ENCODE data around the gene CWF19L2. TPM values are rescaled to one million over a fixed set of nuclear protein-coding genes. Genes with fewer than 3 reads are reported as not detected.

CWF19L2 gene
- total RNA-seq (2013) = 18.4 TPM
- polyA plus RNA-seq = 1 to 10 TPM; 1.6 to 2.2 (median 1.7) TPM
- 3.9 and 4.5 TPM in 2 replicates for polyA minus RNA-seq
- total RNA-seq = 5.6 to 33.0 (median 17.8) reads per million in 11 experiments

DNA sequence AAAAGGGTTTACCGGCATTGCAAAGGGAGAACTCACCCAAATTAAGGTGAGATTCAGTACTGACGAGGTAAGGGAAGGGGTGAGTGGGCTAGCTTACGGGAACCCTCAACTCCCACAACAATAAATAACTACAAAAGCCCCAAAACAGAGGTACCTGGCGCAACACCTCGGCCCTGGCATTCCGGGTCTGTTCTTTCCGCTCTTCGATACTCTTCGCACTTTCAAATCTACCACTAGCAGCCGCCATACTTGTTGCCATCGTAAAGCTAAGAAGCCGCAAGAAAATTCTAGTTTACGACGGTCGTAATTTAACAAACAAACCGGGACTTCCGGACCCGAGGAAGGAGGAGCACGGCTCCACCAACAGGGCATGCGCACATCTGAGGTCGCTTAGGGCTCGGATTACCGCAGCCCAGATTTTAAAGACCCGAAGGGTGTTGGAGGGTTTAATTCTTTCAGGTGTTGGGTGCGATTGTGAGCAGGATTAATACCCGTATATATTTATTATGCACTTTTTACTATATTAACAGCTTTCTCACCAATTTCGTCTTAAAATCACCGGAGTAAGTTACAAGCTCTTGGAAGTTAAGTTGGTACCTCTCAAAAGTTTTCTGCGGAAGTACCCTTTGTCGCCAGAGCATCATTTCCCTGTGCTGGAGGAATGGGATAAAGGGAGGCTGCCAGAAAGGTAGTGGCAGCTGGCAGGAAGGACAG lies at the start of gene CWF19L2:
Gene CWF19L2 (minus strand): TSS at position 268 of the 714 bp plus-strand sequence. CDS start 9 bp downstream, at position 259.
- no peaks in the 10 kb centered on the region for H4K20me1 ChIP-seq (ENCODE audit: insufficient read depth, low read length)
- peak within 1 kb of the TSS; percentile 84 to 97 for H3K4me3 Mint-ChIP-seq
- peak within 1 kb of the TSS; percentile 93 for H2AFZ ChIP-seq (ENCODE audit: insufficient read depth, low read depth, low read length, poor library complexity, severe bottlenecking)
- H3K9ac ChIP-seq (ENCODE audit: insufficient read depth, low read length, poor library complexity, severe bottlenecking) = peak within 1 kb of the TSS; percentile 78
- DNase-seq = peak; percentile 87 to 93 (median 88)
- peak within 1 kb of the TSS; percentile 20 to 81 for H3K27ac ChIP-seq (ENCODE audit: low read depth in 1 of 2, low read length in 2 of 2)
- 0% methylated on average over 9 of the region's 30 CpGs for WGBS (ENCODE audit: insufficient coverage)
- peak within 1 kb of the TSS; percentile 83 to 90 (median 89) for H3K27ac Mint-ChIP-seq
- H3K9me3 ChIP-seq (replicated peaks in 1 of 2; ENCODE audit: control insufficient read depth in 1 of 2, insufficient read depth in 1 of 2, low read length in 2 of 2) = no peaks in the 10 kb centered on the region
- peak within 1 kb of the TSS; percentile 79 for H3K4me2 ChIP-seq (replicated peaks; ENCODE audit: extremely low read depth, low read length, poor library complexity, severe bottlenecking)
- H3K36me3 Mint-ChIP-seq = peaks cover 23 to 26% of the 10 kb centered on the region in 2 donors
- peak within 1 kb of the TSS; percentile 80 to 99 (median 84) for H3K4me3 ChIP-seq (replicated peaks in 1 of 3; ENCODE audit: low read depth in 2 of 3, low read length in 3 of 3)
- TF ChIP-seq, protein P1, sequence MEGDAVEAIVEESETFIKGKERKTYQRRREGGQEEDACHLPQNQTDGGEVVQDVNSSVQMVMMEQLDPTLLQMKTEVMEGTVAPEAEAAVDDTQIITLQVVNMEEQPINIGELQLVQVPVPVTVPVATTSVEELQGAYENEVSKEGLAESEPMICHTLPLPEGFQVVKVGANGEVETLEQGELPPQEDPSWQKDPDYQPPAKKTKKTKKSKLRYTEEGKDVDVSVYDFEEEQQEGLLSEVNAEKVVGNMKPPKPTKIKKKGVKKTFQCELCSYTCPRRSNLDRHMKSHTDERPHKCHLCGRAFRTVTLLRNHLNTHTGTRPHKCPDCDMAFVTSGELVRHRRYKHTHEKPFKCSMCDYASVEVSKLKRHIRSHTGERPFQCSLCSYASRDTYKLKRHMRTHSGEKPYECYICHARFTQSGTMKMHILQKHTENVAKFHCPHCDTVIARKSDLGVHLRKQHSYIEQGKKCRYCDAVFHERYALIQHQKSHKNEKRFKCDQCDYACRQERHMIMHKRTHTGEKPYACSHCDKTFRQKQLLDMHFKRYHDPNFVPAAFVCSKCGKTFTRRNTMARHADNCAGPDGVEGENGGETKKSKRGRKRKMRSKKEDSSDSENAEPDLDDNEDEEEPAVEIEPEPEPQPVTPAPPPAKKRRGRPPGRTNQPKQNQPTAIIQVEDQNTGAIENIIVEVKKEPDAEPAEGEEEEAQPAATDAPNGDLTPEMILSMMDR (IDR thresholded peaks at IDR 0.05) = no peak
- H3K9me3 Mint-ChIP-seq = peaks cover 0 to 4% (median 0%) of the 10 kb centered on the region in 7 donors
- peaks cover 16 to 17% of the 10 kb centered on the region in 2 donors for H3K36me3 ChIP-seq (replicated peaks in 1 of 2; ENCODE audit: control insufficient read depth in 1 of 2, insufficient read depth in 2 of 2, low read length in 2 of 2)
- intact Hi-C loops (cut with micrococcal nuclease) = loop anchor here in 1 of 2 donors (10.0 kb wide), 1 partner anchor 387 kb away; no protein-coding TSS in a partner anchor
- peaks cover 6 to 13% of the 10 kb centered on the region in 2 donors for H3K27me3 ChIP-seq (ENCODE audit: control insufficient read depth in 2 of 2, insufficient read depth in 2 of 2, low read length in 2 of 2)
- peaks cover 13% of the 10 kb centered on the region for H3K79me2 ChIP-seq (ENCODE audit: insufficient read depth, low read length)
- peaks cover 0 to 21% (median 9%) of the 10 kb centered on the region in 3 donors for H3K27me3 Mint-ChIP-seq (ENCODE audit: low read depth in 3 of 3)
- H3K4me1 Mint-ChIP-seq = peaks cover 14% of the 10 kb centered on the region
- peaks cover 12 to 14% of the 10 kb centered on the region in 2 donors for H3K4me1 ChIP-seq (ENCODE audit: control insufficient read depth in 1 of 2, insufficient read depth in 2 of 2, low read length in 2 of 2)

DNA sequence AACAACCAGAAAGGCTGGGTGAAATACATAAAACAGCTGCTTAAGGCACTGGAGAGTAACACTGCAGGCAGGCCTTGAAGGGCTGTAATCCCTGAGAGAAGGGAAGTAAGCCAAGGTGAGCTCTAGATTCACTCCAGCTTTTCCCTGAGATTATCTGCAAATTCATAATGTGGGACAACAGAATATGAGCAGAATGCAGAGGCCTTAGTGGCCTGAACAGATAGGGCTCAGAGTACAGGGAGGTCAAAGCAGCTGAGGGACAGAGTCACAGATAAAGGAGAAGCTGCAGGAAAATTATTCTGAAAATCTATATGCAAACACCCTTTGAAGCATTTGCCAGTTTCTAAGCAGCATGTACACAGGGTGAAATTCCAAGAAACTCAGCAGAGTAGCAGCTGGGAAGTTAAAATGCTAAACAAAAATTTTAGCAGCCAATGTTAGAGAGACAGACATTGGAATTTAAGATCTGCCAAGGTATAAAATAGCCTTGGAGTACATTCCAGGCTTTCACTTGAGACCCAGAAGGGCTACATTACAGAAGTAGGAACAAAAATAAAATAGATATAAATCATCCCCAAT lies 48.1 kb upstream of the CWF19L2 start:
- Mint-ChIP-seq H3K4me1 (no peaks in the 10 kb centered on the region), H3K4me3 (no peak overlapping the region), H3K27me3 (ENCODE audit: low read depth in 3 of 3) (no peaks in the 10 kb centered on the region), H3K9me3 (peaks cover 0 to 12% (median 5%) of the 10 kb centered on the region in 7 donors), H3K36me3 (peaks cover 45 to 51% of the 10 kb centered on the region in 2 donors), H3K27ac (peak overlapping the region in 2 of 7 donors; percentile 16 to 45)
- H3K27ac ChIP-seq (ENCODE audit: low read depth in 1 of 2, low read length in 2 of 2) = no peak overlapping the region
- H3K9me3 ChIP-seq (replicated peaks in 1 of 2; ENCODE audit: control insufficient read depth in 1 of 2, insufficient read depth in 1 of 2, low read length in 2 of 2) = peaks cover 5 to 7% of the 10 kb centered on the region in 2 donors
- H3K4me3 ChIP-seq (replicated peaks in 1 of 3; ENCODE audit: low read depth in 2 of 3, low read length in 3 of 3) = no peak overlapping the region
- no peaks in the 10 kb centered on the region for H3K27me3 ChIP-seq (ENCODE audit: control insufficient read depth in 2 of 2, insufficient read depth in 2 of 2, low read length in 2 of 2)
- no peak overlapping the region for H3K4me2 ChIP-seq (replicated peaks; ENCODE audit: extremely low read depth, low read length, poor library complexity, severe bottlenecking)
- H3K36me3 ChIP-seq (replicated peaks in 1 of 2; ENCODE audit: control insufficient read depth in 1 of 2, insufficient read depth in 2 of 2, low read length in 2 of 2) = peaks cover 38 to 51% of the 10 kb centered on the region in 2 donors
- no peaks in the 10 kb centered on the region for H3K4me1 ChIP-seq (ENCODE audit: control insufficient read depth in 1 of 2, insufficient read depth in 2 of 2, low read length in 2 of 2)
- H2AFZ ChIP-seq (ENCODE audit: insufficient read depth, low read depth, low read length, poor library complexity, severe bottlenecking) = no peak overlapping the region
- H4K20me1 ChIP-seq (ENCODE audit: insufficient read depth, low read length) = no peaks in the 10 kb centered on the region
- TF ChIP-seq, protein P1 (IDR thresholded peaks at IDR 0.05) = no peak
- intact Hi-C loops (cut with micrococcal nuclease) = no loop called here
- no peak for DNase-seq
- H3K9ac ChIP-seq (ENCODE audit: insufficient read depth, low read length, poor library complexity, severe bottlenecking) = no peak overlapping the region
- no peaks in the 10 kb centered on the region for H3K79me2 ChIP-seq (ENCODE audit: insufficient read depth, low read length)
